IMR-90 (cell line): Measurements from ENCODE around the gene PRUNE2. TPM values are rescaled to one million over a fixed set of nuclear protein-coding genes. Genes with fewer than 3 reads are reported as not detected.

Experiments
- ATAC-seq: fragments of 200-7000 bp; cut with Tn5 transposase; 2 replicates; pipeline ENCODE4 v1.9.1; 2020; ENCODE audit warnings: low read depth, mild to moderate bottlenecking, moderate library complexity
- BruUV-seq: library from RNA; stranded (reverse); fragments of 400-500 nt; replicated peaks from 2 replicates; lab custom pipeline; 2021; lab: Mats Ljungman, UMichigan
- CTCF ChIA-PET: fragments of 300-600 bp; formaldehyde crosslinking; extraction: SDS; loops from one replicate; lab custom pipeline; 2021; ENCODE audit warnings: antibody characterized with exemption; lab: Yijun Ruan, JAX
- POLR2A ChIA-PET: fragments of 300-600 bp; sonication (Branson Sonifier 250); formaldehyde crosslinking; loops from one replicate; lab custom pipeline; 2022; ENCODE audit warnings: antibody characterized with exemption; ENCODE audit not compliant: unreplicated experiment; lab: Charles Lee
- DNase-seq: peaks from one replicate; pipeline ENCODE4 v3.0.0; 2013
- H2AFZ ChIP-seq: replicated peaks from 2 replicates; pipeline ENCODE3; 2013; ENCODE audit warnings: low read length, mild to moderate bottlenecking; ENCODE audit not compliant: poor library complexity
- H2AK5ac ChIP-seq: 2 replicates; pipeline ENCODE4 v1.6.1; 2013; ENCODE audit warnings: low read depth, low read length, inconsistent platforms
- H2AK9ac ChIP-seq: replicated peaks from 2 replicates; pipeline ENCODE3; 2013; ENCODE audit warnings: mild to moderate bottlenecking, low read depth, low read length, moderate library complexity; ENCODE audit not compliant: poor library complexity
- H2BK120ac ChIP-seq: 2 replicates; pipeline ENCODE4 v1.6.1; 2013; ENCODE audit warnings: low read depth, low read length, inconsistent platforms
- H2BK15ac ChIP-seq: 3 replicates; pipeline ENCODE4 v1.6.1; 2013; ENCODE audit warnings: low read depth, low read length, inconsistent platforms
- H2BK20ac ChIP-seq: 2 replicates; pipeline ENCODE4 v1.6.1; 2013; ENCODE audit warnings: low read depth, mild to moderate bottlenecking, inconsistent platforms, low read length, moderate library complexity
- H2BK5ac ChIP-seq: 2 replicates; pipeline ENCODE4 v1.6.1; 2013; ENCODE audit warnings: mild to moderate bottlenecking, low read depth, low read length, inconsistent platforms; ENCODE audit not compliant: poor library complexity, severe bottlenecking
- H3K14ac ChIP-seq: replicated peaks from 2 replicates; pipeline ENCODE4 v1.6.1; 2013; ENCODE audit warnings: low read depth, low read length, inconsistent platforms
- H3K18ac ChIP-seq: 2 replicates; pipeline ENCODE4 v1.6.1; 2013; ENCODE audit warnings: low read depth, low read length, control low read depth
- H3K23ac ChIP-seq: 2 replicates; pipeline ENCODE4 v1.6.1; 2013; ENCODE audit warnings: low read depth, low read length, inconsistent platforms
- H3K27ac ChIP-seq: 2 replicates; pipeline ENCODE4 v1.5.1; 2013; ENCODE audit warnings: mild to moderate bottlenecking, control low read depth, low read length; ENCODE audit not compliant: insufficient read depth
- H3K27me3 ChIP-seq: 2 replicates; pipeline ENCODE4 v1.6.1; 2013; ENCODE audit warnings: low read length; ENCODE audit not compliant: control insufficient read depth, insufficient read depth
- H3K36me3 ChIP-seq: 2 replicates; pipeline ENCODE4 v1.6.1; 2013; ENCODE audit warnings: low read length, mixed read lengths; ENCODE audit not compliant: control insufficient read depth, insufficient read depth
- H3K4ac ChIP-seq: 2 replicates; pipeline ENCODE4 v1.6.1; 2013; ENCODE audit warnings: low read depth, low read length, inconsistent platforms
- H3K4me1 ChIP-seq: 2 replicates; pipeline ENCODE4 v1.6.1; 2013; ENCODE audit warnings: low read length, mixed read lengths; ENCODE audit not compliant: control insufficient read depth, insufficient read depth
- H3K4me2 ChIP-seq: 2 replicates; pipeline ENCODE4 v1.6.1; 2013; ENCODE audit warnings: low read depth, mild to moderate bottlenecking, control low read depth, low read length, moderate library complexity
- H3K4me3 ChIP-seq: 2 replicates; pipeline ENCODE4 v1.5.1; 2013; ENCODE audit warnings: low read depth, mild to moderate bottlenecking, control low read depth, low read length, moderate library complexity; ENCODE audit not compliant: insufficient read depth
- H3K56ac ChIP-seq: 2 replicates; pipeline ENCODE4 v1.6.1; 2013; ENCODE audit warnings: low read length, inconsistent platforms; ENCODE audit not compliant: insufficient read depth; ENCODE audit errors: extremely low read depth
- H3K79me1 ChIP-seq, 2 experiments: 2 replicates each; pipeline ENCODE4 v1.6.1; 2013; ENCODE audit warnings: low read length in 2 of 2, inconsistent platforms in 1 of 2, low read depth in 1 of 2
- H3K9ac ChIP-seq: 2 replicates; pipeline ENCODE4 v1.6.1; 2013; ENCODE audit warnings: low read depth, low read length, control low read depth
- H3K9me1 ChIP-seq: 2 replicates; pipeline ENCODE4 v1.6.1; 2013; ENCODE audit warnings: low read length, inconsistent platforms; ENCODE audit not compliant: insufficient read depth
- H3K9me3 ChIP-seq: 2 replicates; pipeline ENCODE4 v1.6.1; 2013; ENCODE audit warnings: low read length; ENCODE audit not compliant: control insufficient read depth, insufficient read depth
- H4K20me1 ChIP-seq: 2 replicates; pipeline ENCODE4 v1.6.1; 2013; ENCODE audit warnings: low read length, inconsistent platforms; ENCODE audit not compliant: insufficient read depth
- H4K5ac ChIP-seq: 2 replicates; pipeline ENCODE4 v1.6.1; 2013; ENCODE audit warnings: mild to moderate bottlenecking, low read depth, low read length, control low read depth
- H4K8ac ChIP-seq, 2 experiments: 2 replicates each; pipeline ENCODE4 v1.6.1; 2013; ENCODE audit warnings: low read depth in 2 of 2, low read length in 2 of 2, control low read depth in 1 of 2, inconsistent platforms in 1 of 2
- H4K91ac ChIP-seq: 2 replicates; pipeline ENCODE4 v1.6.1; 2013; ENCODE audit warnings: low read depth, low read length, inconsistent platforms; ENCODE audit not compliant: insufficient read depth
- CTCF ChIP-seq: conservative IDR thresholded peaks from 2 replicates; pipeline ENCODE4 v1.5.1; 2012; ENCODE audit warnings: mild to moderate bottlenecking, low read depth, low read length, improper control_type of control experiment
- ELK1 ChIP-seq: fragments of 150-350 bp; IDR thresholded peaks from 2 replicates; pipeline ENCODE4 v1.6.1; 2016; ENCODE audit warnings: low read depth, mild to moderate bottlenecking, low read length, moderate library complexity, borderline replicate concordance
- FOS ChIP-seq: fragments of 150-350 bp; IDR thresholded peaks from 2 replicates; pipeline ENCODE4 v1.6.1; 2016; ENCODE audit warnings: low read depth, low read length
- MAFK ChIP-seq: IDR thresholded peaks from 2 replicates; pipeline ENCODE4 v1.6.1; 2012; ENCODE audit warnings: low read depth, low read length, improper control_type of control experiment
- RFX5 ChIP-seq: IDR thresholded peaks from 2 replicates; pipeline ENCODE4 v1.8.0; 2012; ENCODE audit warnings: low read depth, mild to moderate bottlenecking, low read length, moderate library complexity
- USF2 ChIP-seq: fragments of 150-350 bp; IDR thresholded peaks from 2 replicates; pipeline ENCODE4 v1.6.1; 2017; ENCODE audit warnings: mild to moderate bottlenecking, antibody characterized with exemption, low read length, low read depth
- WGBS, 2 experiments: methylation state at CpG; one replicate each; pipeline versions ENCODE4 v1.1.5 to v1.1.7; 2013; ENCODE audit warnings: missing lambda C conversion rate in 2 of 2; ENCODE audit not compliant: insufficient read length in 1 of 2; ENCODE audit errors: extremely low coverage in 2 of 2; 5-methylcytosine and 5-hydroxymethylcytosine counted together
- dilution Hi-C: fragments of 300-500 bp; cut with HindIII; formaldehyde crosslinking; loops from one replicate; pipeline ENCODE4 v1.14.3; 2018; ENCODE audit warnings: low sequenced_read_pairs; ENCODE audit not compliant: unreplicated experiment
- in situ Hi-C: fragments of 300-500 bp; cut with MboI; formaldehyde crosslinking; loops from 3 replicates; pipeline ENCODE4 v1.14.3; 2019; ENCODE audit warnings: low sequenced_read_pairs, inconsistent platforms, mixed read lengths
- intact Hi-C: fragments of 100-400 bp; cut with micrococcal nuclease; formaldehyde crosslinking; loops from 2 replicates; pipeline ENCODE4 v1.10.0; 2022
- polyA plus RNA-seq, 3 experiments: library from polyadenylated mRNA; depleted of rRNA; stranded (reverse); fragments of >200 nt; gene quantifications; 2 replicates each; pipeline ENCODE4 v1.2.3, GENCODE V29; 2012; ENCODE audit warnings: low replicate concordance in 1 of 3
- total RNA-seq: library from RNA; depleted of rRNA; stranded (reverse); fragments of >200 nt; gene quantifications from 2 replicates; pipeline ENCODE4 v1.2.3, GENCODE V29; 2012

The PRUNE2 gene
- total and polyA plus RNA-seq, 2 of the 4 experiments (the other 2 are of a cell fraction): 0.70 to 1.6 TPM

GRCh38 chr9:76873821-76874220, 32.1 kb downstream of the PRUNE2 start:
- no peak overlapping the region for H4K91ac ChIP-seq
- no peak overlapping the region for H2AFZ ChIP-seq
- H3K14ac ChIP-seq: no peak overlapping the region
- H3K9ac ChIP-seq: no peak overlapping the region
- H4K5ac ChIP-seq: no peak overlapping the region
- WGBS, 2 experiments: no CpG with 5 or more reads among the region's 2 CpGs
- H3K56ac ChIP-seq: no peak overlapping the region
- TF ChIP-seq ELK1 (no peak), CTCF (no peak), USF2 (no peak), MAFK (no peak), FOS (no peak), RFX5 (no peak)
- intact Hi-C loops: no loop called here
- dilution Hi-C loops: no loop called here
- DNase-seq: no peak
- no peak overlapping the region for H3K4ac ChIP-seq
- H3K27me3 ChIP-seq: no peaks in the 10 kb centered on the region
- no peak overlapping the region for H4K8ac ChIP-seq
- H3K9me3 ChIP-seq: no peaks in the 10 kb centered on the region
- H2BK20ac ChIP-seq: no peak overlapping the region
- peak; percentile 21; the same call in 1 of the 2 replicates for ATAC-seq
- no peaks in the 10 kb centered on the region for H3K9me1 ChIP-seq
- H2BK120ac ChIP-seq: no peak overlapping the region
- H3K4me3 ChIP-seq: no peak overlapping the region
- H2AK9ac ChIP-seq: no peak overlapping the region
- in situ Hi-C loops: no loop called here
- H3K4me2 ChIP-seq: no peak overlapping the region
- H3K27ac ChIP-seq: no peak overlapping the region
- no TSS peak for BruUV-seq
- no peaks in the 10 kb centered on the region for H3K79me1 ChIP-seq
- H2BK5ac ChIP-seq: no peak overlapping the region
- H3K36me3 ChIP-seq: no peaks in the 10 kb centered on the region
- H3K18ac ChIP-seq: no peak overlapping the region
- no peaks in the 10 kb centered on the region for H4K20me1 ChIP-seq
- peaks cover 9% of the 10 kb centered on the region for H3K4me1 ChIP-seq
- CTCF ChIA-PET: no interaction called here
- no peak overlapping the region for H2AK5ac ChIP-seq
- no peak overlapping the region for H2BK15ac ChIP-seq
- POLR2A ChIA-PET: no interaction called here
- H3K23ac ChIP-seq: no peak overlapping the region
